Measurements from ENCODE around the gene ZNFX1. TPM values are rescaled to one million over a fixed set of nuclear protein-coding genes. Genes with fewer than 3 reads are reported as not detected.

ZNFX1 gene
- total and polyA plus RNA-seq, 2 donors (not counting 1 experiment from before 2014, with no cell fraction given) = 10.3 to 37.9 TPM

- Histone ChIP-seq H3K9me3 (ENCODE audit: control extremely low read depth in 1 of 3, control insufficient read depth in 2 of 3, insufficient read depth in 1 of 3, low read length in 2 of 3) (peaks cover 0 to 4% (median 0%) of the 10 kb centered on the region in 3 donors), H3K4me3 (ENCODE audit: control extremely low read depth in 1 of 5, extremely low read depth in 1 of 5, insufficient read depth in 1 of 5, low read depth in 2 of 5, low read length in 4 of 5) (no peak overlapping the region), H3K36me3 (replicated peaks in 1 of 2; ENCODE audit: control extremely low read depth in 1 of 2, control insufficient read depth in 1 of 2, extremely low read depth in 1 of 2, insufficient read depth in 2 of 2, low read length in 1 of 2) (no peaks in the 10 kb centered on the region), H3K4me2 (replicated peaks; ENCODE audit: low read depth, low read length, poor library complexity, severe bottlenecking) (no peak overlapping the region), H3K27ac (ENCODE audit: low read length in 2 of 2) (no peak overlapping the region), H3K79me2 (ENCODE audit: control insufficient read depth, insufficient read depth, low read length) (no peaks in the 10 kb centered on the region), H3K9ac (ENCODE audit: low read length) (no peak overlapping the region), H3K4me1 (ENCODE audit: control insufficient read depth in 2 of 2, insufficient read depth in 2 of 2, low read length in 2 of 2) (no peaks in the 10 kb centered on the region), H4K20me1 (ENCODE audit: control insufficient read depth, insufficient read depth, low read length, poor library complexity, severe bottlenecking) (no peaks in the 10 kb centered on the region), H3K27me3 (replicated peaks in 1 of 4; ENCODE audit: control extremely low read depth in 1 of 4, control insufficient read depth in 3 of 4, insufficient read depth in 4 of 4, low read length in 3 of 4) (no peaks in the 10 kb centered on the region), H2AFZ (ENCODE audit: insufficient read depth, low read depth, low read length, poor library complexity, severe bottlenecking) (no peak overlapping the region)
- CTCF ChIA-PET = no interaction called here
- no peak for TF ChIP-seq CTCF (IDR thresholded peaks at IDR 0.05)
- TF ChIP-seq EZH2 (IDR thresholded peaks at IDR 0.05; ENCODE audit: borderline replicate concordance, insufficient read depth, low read depth, low read length, poor library complexity, severe bottlenecking) = no peak
- Mint-ChIP-seq H3K27ac (no peak overlapping the region), H3K9me3 (ENCODE audit: insufficient read depth) (no peaks in the 10 kb centered on the region), H3K27me3 (no peaks in the 10 kb centered on the region), H3K4me3 (no peak overlapping the region), H3K4me1 (no peaks in the 10 kb centered on the region)
- intact Hi-C loops (cut with micrococcal nuclease) = no loop called here
- no peak for DNase-seq
- POLR2A ChIA-PET = no interaction called here
- ATAC-seq (ENCODE audit: low read depth) = no peak
- WGBS (ENCODE audit: insufficient coverage) = 70% methylated on average over 2 of the region's 9 CpGs
These were observed 74.1 kb downstream of the ZNFX1 start for GRCh38 chr20:49203746-49204145.

GRCh38 chr20:49203011-49203410, 74.8 kb downstream of the ZNFX1 start:
- no peaks in the 10 kb centered on the region for H3K9me3 Mint-ChIP-seq (ENCODE audit: insufficient read depth)
- no peak overlapping the region for H3K9ac ChIP-seq (ENCODE audit: low read length)
- H3K9me3 ChIP-seq (ENCODE audit: control extremely low read depth in 1 of 3, control insufficient read depth in 2 of 3, insufficient read depth in 1 of 3, low read length in 2 of 3) = peaks cover 0 to 4% (median 0%) of the 10 kb centered on the region in 3 donors
- no peak overlapping the region for H3K4me3 Mint-ChIP-seq
- H3K27me3 Mint-ChIP-seq = no peaks in the 10 kb centered on the region
- intact Hi-C loops (cut with micrococcal nuclease) = no loop called here
- no peaks in the 10 kb centered on the region for H3K4me1 Mint-ChIP-seq
- ChIA-PET CTCF (interaction anchor here (1.2 kb wide), 1 partner anchor 14 kb away, joined by 4 read pairs; no protein-coding TSS in a partner anchor), POLR2A (no interaction called here)
- no peaks in the 10 kb centered on the region for H4K20me1 ChIP-seq (ENCODE audit: control insufficient read depth, insufficient read depth, low read length, poor library complexity, severe bottlenecking)
- DNase-seq = no peak
- H3K27ac ChIP-seq (ENCODE audit: low read length in 2 of 2) = no peak overlapping the region
- no peak for ATAC-seq (ENCODE audit: low read depth)
- H3K27me3 ChIP-seq (replicated peaks in 1 of 4; ENCODE audit: control extremely low read depth in 1 of 4, control insufficient read depth in 3 of 4, insufficient read depth in 4 of 4, low read length in 3 of 4) = no peaks in the 10 kb centered on the region
- H3K4me1 ChIP-seq (ENCODE audit: control insufficient read depth in 2 of 2, insufficient read depth in 2 of 2, low read length in 2 of 2) = no peaks in the 10 kb centered on the region
- no peak for TF ChIP-seq CTCF (IDR thresholded peaks at IDR 0.05)
- no peak for TF ChIP-seq EZH2 (IDR thresholded peaks at IDR 0.05; ENCODE audit: borderline replicate concordance, insufficient read depth, low read depth, low read length, poor library complexity, severe bottlenecking)
- no peak overlapping the region for H2AFZ ChIP-seq (ENCODE audit: insufficient read depth, low read depth, low read length, poor library complexity, severe bottlenecking)
- WGBS (ENCODE audit: insufficient coverage) = 100% methylated on average over 3 of the region's 7 CpGs
- H3K79me2 ChIP-seq (ENCODE audit: control insufficient read depth, insufficient read depth, low read length) = no peaks in the 10 kb centered on the region
- no peaks in the 10 kb centered on the region for H3K36me3 ChIP-seq (replicated peaks in 1 of 2; ENCODE audit: control extremely low read depth in 1 of 2, control insufficient read depth in 1 of 2, extremely low read depth in 1 of 2, insufficient read depth in 2 of 2, low read length in 1 of 2)
- no peak overlapping the region for H3K4me2 ChIP-seq (replicated peaks; ENCODE audit: low read depth, low read length, poor library complexity, severe bottlenecking)
- no peak overlapping the region for H3K27ac Mint-ChIP-seq
- H3K4me3 ChIP-seq (ENCODE audit: control extremely low read depth in 1 of 5, extremely low read depth in 1 of 5, insufficient read depth in 1 of 5, low read depth in 2 of 5, low read length in 4 of 5) = no peak overlapping the region

Data from B cell (primary cell).